ENCODE data around the gene MACROD2.

DNA sequence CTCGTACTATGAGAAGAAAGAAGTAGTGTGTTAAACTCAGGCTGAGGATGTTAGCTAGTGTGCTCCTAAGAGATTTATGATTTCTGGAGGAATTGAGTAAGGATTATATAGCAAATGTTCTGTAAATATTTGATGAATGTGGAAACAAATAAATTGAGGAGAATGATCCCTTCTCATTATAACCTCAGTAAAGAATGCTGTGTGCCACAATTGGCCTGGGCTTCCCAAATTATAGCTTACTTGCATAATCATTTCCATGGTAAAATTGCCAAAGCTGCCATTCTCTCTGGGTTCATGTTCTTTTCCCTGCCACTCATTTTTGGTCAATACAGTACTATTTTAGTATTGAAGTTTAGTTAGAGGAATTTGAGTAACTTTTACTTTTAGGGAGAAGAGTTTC lies 213.6 kb downstream of the MACROD2 start:
- TF ChIP-seq, protein P1, sequence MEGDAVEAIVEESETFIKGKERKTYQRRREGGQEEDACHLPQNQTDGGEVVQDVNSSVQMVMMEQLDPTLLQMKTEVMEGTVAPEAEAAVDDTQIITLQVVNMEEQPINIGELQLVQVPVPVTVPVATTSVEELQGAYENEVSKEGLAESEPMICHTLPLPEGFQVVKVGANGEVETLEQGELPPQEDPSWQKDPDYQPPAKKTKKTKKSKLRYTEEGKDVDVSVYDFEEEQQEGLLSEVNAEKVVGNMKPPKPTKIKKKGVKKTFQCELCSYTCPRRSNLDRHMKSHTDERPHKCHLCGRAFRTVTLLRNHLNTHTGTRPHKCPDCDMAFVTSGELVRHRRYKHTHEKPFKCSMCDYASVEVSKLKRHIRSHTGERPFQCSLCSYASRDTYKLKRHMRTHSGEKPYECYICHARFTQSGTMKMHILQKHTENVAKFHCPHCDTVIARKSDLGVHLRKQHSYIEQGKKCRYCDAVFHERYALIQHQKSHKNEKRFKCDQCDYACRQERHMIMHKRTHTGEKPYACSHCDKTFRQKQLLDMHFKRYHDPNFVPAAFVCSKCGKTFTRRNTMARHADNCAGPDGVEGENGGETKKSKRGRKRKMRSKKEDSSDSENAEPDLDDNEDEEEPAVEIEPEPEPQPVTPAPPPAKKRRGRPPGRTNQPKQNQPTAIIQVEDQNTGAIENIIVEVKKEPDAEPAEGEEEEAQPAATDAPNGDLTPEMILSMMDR (conservative IDR thresholded peaks at IDR 0.05; ENCODE audit: low read depth, low read length): no peak
- TF ChIP-seq EZH2 (IDR thresholded peaks at IDR 0.05; ENCODE audit: borderline replicate concordance, low read depth, low read length, poor library complexity, severe bottlenecking): no peak
